ENCODE data around the gene PRPF40B. TPM values are rescaled to one million over a fixed set of nuclear protein-coding genes. Genes with fewer than 3 reads are reported as not detected.
A peak's percentile ranks its signal among the peaks of the same experiment; 100 is the strongest.

Gene PRPF40B
- total RNA-seq, 2 experiments from 2014 or later: 14.4 to 14.6 TPM

GRCh38 chr12:49627752-49628360, 4.5 kb downstream of the PRPF40B start:
- ATAC-seq (no peak), DNase-seq (no peak)
- Mint-ChIP-seq H3K4me1 (ENCODE audit: low read depth) (peaks cover 10% of the 10 kb centered on the region), H3K27me3 (ENCODE audit: low read depth) (peaks cover 5% of the 10 kb centered on the region), H3K9me3 (ENCODE audit: insufficient read depth) (no peaks in the 10 kb centered on the region), H3K36me3 (ENCODE audit: low read depth) (no peaks in the 10 kb centered on the region), H3K27ac (no peak overlapping the region), H3K4me3 (no peak overlapping the region)
- CTCF ChIA-PET: interaction anchor here (0.7 to 37.2 kb wide), 5 partner anchors 17 to 134 kb away, joined by 3 to 695 read pairs (median 4); partner anchors contain the start of genes FMNL3 and TMBIM6
- POLR2A ChIA-PET: no interaction called here

GRCh38 chr12:49631336-49631907, 8.1 kb downstream of the PRPF40B start:
- Mint-ChIP-seq H3K36me3 (ENCODE audit: low read depth) (no peaks in the 10 kb centered on the region), H3K4me3 (no peak overlapping the region), H3K4me1 (ENCODE audit: low read depth) (peaks cover 18% of the 10 kb centered on the region), H3K27me3 (ENCODE audit: low read depth) (peaks cover 3% of the 10 kb centered on the region), H3K9me3 (ENCODE audit: insufficient read depth) (no peaks in the 10 kb centered on the region), H3K27ac (no peak overlapping the region)
- ATAC-seq (no peak), DNase-seq (no peak)
- POLR2A ChIA-PET: no interaction called here
- CTCF ChIA-PET: interaction anchor here (0.7 to 37.2 kb wide), 2 partner anchors 78 to 1072 kb away, joined by 4 to 695 read pairs; partner anchors contain the start of gene FMNL3

- ChIA-PET POLR2A (no interaction called here), CTCF (interaction anchor here (1.1 to 37.2 kb wide), 3 partner anchors 8 to 77 kb away, joined by 3 to 695 read pairs (median 4); partner anchors contain the start of gene FMNL3)
- Mint-ChIP-seq H3K4me3 (no peak overlapping the region), H3K4me1 (ENCODE audit: low read depth) (peaks cover 27% of the 10 kb centered on the region), H3K27me3 (ENCODE audit: low read depth) (peaks cover 3% of the 10 kb centered on the region), H3K9me3 (ENCODE audit: insufficient read depth) (no peaks in the 10 kb centered on the region), H3K27ac (no peak overlapping the region), H3K36me3 (ENCODE audit: low read depth) (no peaks in the 10 kb centered on the region)
- no peak for DNase-seq
- no peak for ATAC-seq
These were observed 9.0 kb downstream of the PRPF40B start for GRCh38 chr12:49632401-49632800.

GRCh38 chr12:49632986-49633702, 9.8 kb downstream of the PRPF40B start:
- H3K27me3 Mint-ChIP-seq (ENCODE audit: low read depth): peaks cover 3% of the 10 kb centered on the region
- H3K36me3 Mint-ChIP-seq (ENCODE audit: low read depth): peaks cover 2% of the 10 kb centered on the region
- DNase-seq: no peak
- no peak overlapping the region for H3K4me3 Mint-ChIP-seq
- ChIA-PET POLR2A (no interaction called here), CTCF (interaction anchor here (0.5 to 37.2 kb wide), 5 partner anchors 9 to 398 kb away, joined by 3 to 695 read pairs (median 4); partner anchors contain the start of genes FMNL3 and PRPF40B)
- peak overlapping the region; percentile 6 for H3K27ac Mint-ChIP-seq
- no peak for ATAC-seq
- H3K9me3 Mint-ChIP-seq (ENCODE audit: insufficient read depth): no peaks in the 10 kb centered on the region
- peaks cover 27% of the 10 kb centered on the region for H3K4me1 Mint-ChIP-seq (ENCODE audit: low read depth)

- Mint-ChIP-seq H3K27ac (peak overlapping the region; percentile 73), H3K4me3 (no peak overlapping the region), H3K9me3 (ENCODE audit: insufficient read depth) (no peaks in the 10 kb centered on the region), H3K36me3 (ENCODE audit: low read depth) (peaks cover 2% of the 10 kb centered on the region), H3K4me1 (ENCODE audit: low read depth) (peaks cover 27% of the 10 kb centered on the region), H3K27me3 (ENCODE audit: low read depth) (peaks cover 3% of the 10 kb centered on the region)
- DNase-seq: no peak
- POLR2A ChIA-PET: no interaction called here
- CTCF ChIA-PET: interaction anchor here (8.2 to 37.2 kb wide), 2 partner anchors 10 to 76 kb away, joined by 59 to 695 read pairs; partner anchors contain the start of genes FMNL3 and PRPF40B
- ATAC-seq: no peak
These were observed 10.5 kb downstream of the PRPF40B start for GRCh38 chr12:49633703-49634345.

GRCh38 chr12:49635036-49635435, 11.7 kb downstream of the PRPF40B start:
- peaks cover 31% of the 10 kb centered on the region for H3K4me1 Mint-ChIP-seq (ENCODE audit: low read depth)
- POLR2A ChIA-PET: interaction anchor here (0.8 to 1.1 kb wide), 2 partner anchors 12 to 132 kb away, joined by 3 read pairs; no protein-coding TSS in a partner anchor
- no peaks in the 10 kb centered on the region for H3K9me3 Mint-ChIP-seq (ENCODE audit: insufficient read depth)
- ATAC-seq (no peak), DNase-seq (no peak)
- no peaks in the 10 kb centered on the region for H3K27me3 Mint-ChIP-seq (ENCODE audit: low read depth)
- no peak overlapping the region for H3K4me3 Mint-ChIP-seq
- CTCF ChIA-PET: interaction anchor here (0.7 to 37.2 kb wide), 8 partner anchors 10 to 286 kb away, joined by 3 to 695 read pairs (median 16); partner anchors contain the start of genes FMNL3, PRPF40B and TMBIM6
- H3K27ac Mint-ChIP-seq: no peak overlapping the region
- H3K36me3 Mint-ChIP-seq (ENCODE audit: low read depth): peaks cover 2% of the 10 kb centered on the region

GRCh38 chr12:49635656-49636055, 12.3 kb downstream of the PRPF40B start:
- no peak for ATAC-seq
- ChIA-PET POLR2A (interaction anchor here (0.6 to 2.8 kb wide), 4 partner anchors 11 to 491 kb away, joined by 3 to 7 read pairs (median 3); no protein-coding TSS in a partner anchor), CTCF (interaction anchor here (0.8 to 37.2 kb wide), 14 partner anchors 9 to 286 kb away, joined by 3 to 695 read pairs (median 16); partner anchors contain the start of genes FMNL3, PRPF40B and TMBIM6)
- Mint-ChIP-seq H3K27me3 (ENCODE audit: low read depth) (no peaks in the 10 kb centered on the region), H3K4me3 (no peak overlapping the region), H3K9me3 (ENCODE audit: insufficient read depth) (no peaks in the 10 kb centered on the region), H3K27ac (no peak overlapping the region), H3K36me3 (ENCODE audit: low read depth) (peaks cover 2% of the 10 kb centered on the region), H3K4me1 (ENCODE audit: low read depth) (peaks cover 31% of the 10 kb centered on the region)
- DNase-seq: no peak

- no peak for ATAC-seq
- CTCF ChIA-PET: interaction anchor here (1.0 to 37.2 kb wide), 17 partner anchors 8 to 278 kb away, joined by 3 to 695 read pairs (median 10); partner anchors contain the start of genes FMNL3, PRPF40B and TMBIM6
- no peak overlapping the region for H3K27ac Mint-ChIP-seq
These were observed 13.2 kb downstream of the PRPF40B start for GRCh38 chr12:49636574-49636973.

GRCh38 chr12:49636979-49637755, 13.8 kb downstream of the PRPF40B start:
- no peaks in the 10 kb centered on the region for H3K27me3 Mint-ChIP-seq (ENCODE audit: low read depth)
- peak; percentile 89 for ATAC-seq
- peaks cover 2% of the 10 kb centered on the region for H3K36me3 Mint-ChIP-seq (ENCODE audit: low read depth)
- H3K9me3 Mint-ChIP-seq (ENCODE audit: insufficient read depth): no peaks in the 10 kb centered on the region
- CTCF ChIA-PET: interaction anchor here (0.6 to 37.2 kb wide), 24 partner anchors 8 to 348 kb away, joined by 3 to 695 read pairs (median 8); partner anchors contain the start of genes FMNL3, PRPF40B and TMBIM6
- H3K27ac Mint-ChIP-seq: peak overlapping the region; percentile 28
- H3K4me1 Mint-ChIP-seq (ENCODE audit: low read depth): peaks cover 31% of the 10 kb centered on the region
- DNase-seq: peak; percentile 79
- H3K4me3 Mint-ChIP-seq: no peak overlapping the region
- POLR2A ChIA-PET: interaction anchor here (0.9 to 2.8 kb wide), 4 partner anchors 14 to 105 kb away, joined by 3 to 8 read pairs (median 5); partner anchors contain the start of gene TMBIM6

More at GRCh38 chr12:49636574-49636973, 13.2 kb downstream of the PRPF40B start:
- POLR2A ChIA-PET: interaction anchor here (0.9 to 2.8 kb wide), 2 partner anchors 14 to 69 kb away, joined by 3 to 7 read pairs; no protein-coding TSS in a partner anchor
- DNase-seq: no peak
- H3K4me3 Mint-ChIP-seq: no peak overlapping the region
- H3K27me3 Mint-ChIP-seq (ENCODE audit: low read depth): no peaks in the 10 kb centered on the region
- peaks cover 31% of the 10 kb centered on the region for H3K4me1 Mint-ChIP-seq (ENCODE audit: low read depth)
- no peaks in the 10 kb centered on the region for H3K9me3 Mint-ChIP-seq (ENCODE audit: insufficient read depth)
- peaks cover 2% of the 10 kb centered on the region for H3K36me3 Mint-ChIP-seq (ENCODE audit: low read depth)

- Mint-ChIP-seq H3K4me3 (no peak overlapping the region), H3K27me3 (ENCODE audit: low read depth) (no peaks in the 10 kb centered on the region), H3K4me1 (ENCODE audit: low read depth) (peaks cover 27% of the 10 kb centered on the region), H3K36me3 (ENCODE audit: low read depth) (peaks cover 26% of the 10 kb centered on the region), H3K9me3 (ENCODE audit: insufficient read depth) (no peaks in the 10 kb centered on the region), H3K27ac (no peak overlapping the region)
- ChIA-PET CTCF (interaction anchor here (1.5 to 37.2 kb wide), 3 partner anchors 29 to 99 kb away, joined by 3 to 695 read pairs (median 24); partner anchors contain the start of genes FMNL3 and TMBIM6), POLR2A (no interaction called here)
- no peak for ATAC-seq
- DNase-seq: no peak
These were observed 18.5 kb downstream of the PRPF40B start for GRCh38 chr12:49641748-49642369.
